NCI-H510A treated with DMSO at 0.1 percent for 48 hours (cell line): ENCODE data around the gene MC3R.
A peak's percentile ranks its signal among the peaks of the same experiment; 100 is the strongest.
"Not testable (repeated sequence)": the region's sequence is repeated elsewhere in the genome, so short reads cannot be mapped to it uniquely, and the experiment has no call there.

ENCODE experiments used
- DNase-seq: peaks from one replicate; lab custom pipeline; 2025; lab: John Stamatoyannopoulos, UW

The MC3R gene

DNA sequence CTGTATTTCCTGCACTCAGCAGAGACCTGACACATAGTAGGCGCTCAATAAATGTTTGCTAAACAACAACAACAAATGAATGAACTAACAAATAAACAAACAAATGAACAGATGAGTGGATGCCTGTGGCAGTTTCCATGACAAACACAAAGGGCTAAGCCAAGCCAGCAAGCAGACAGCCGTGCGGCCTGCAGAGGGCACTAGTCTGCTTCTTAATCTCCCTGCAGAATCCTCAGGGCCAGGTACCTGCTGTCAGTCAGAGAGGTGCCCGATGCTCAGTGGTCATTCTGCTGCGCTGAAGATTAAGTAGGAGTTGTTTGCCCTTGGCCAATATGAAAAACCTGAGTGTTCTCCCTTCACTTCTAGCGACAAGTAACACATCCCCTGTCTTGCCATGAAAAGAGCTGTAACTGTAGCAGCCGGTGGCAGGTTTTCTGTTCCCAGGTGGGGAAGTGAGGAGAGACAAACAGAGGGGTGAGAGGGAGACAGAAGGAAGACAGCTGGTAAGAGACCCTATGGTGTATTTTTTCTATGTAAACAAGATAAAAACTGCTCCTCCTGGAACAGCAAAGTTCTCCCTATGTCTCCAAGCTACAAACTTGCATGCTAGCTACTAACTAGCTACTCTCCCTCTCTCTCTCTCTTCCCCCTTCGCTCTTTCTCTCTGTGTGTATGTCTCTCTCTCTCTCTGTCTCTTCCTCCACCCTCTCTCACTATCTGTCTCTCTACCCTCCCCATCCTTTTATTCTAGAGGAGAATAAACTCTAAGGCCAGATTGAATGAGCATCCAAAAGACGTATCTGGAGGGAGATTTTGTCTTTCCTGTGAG, at the start of gene MC3R:
Gene MC3R (plus strand): TSS at position 779 of the 829 bp plus-strand sequence. CDS start 112 bp downstream, outside the sequence.
- peak; percentile 2 for DNase-seq

DNA sequence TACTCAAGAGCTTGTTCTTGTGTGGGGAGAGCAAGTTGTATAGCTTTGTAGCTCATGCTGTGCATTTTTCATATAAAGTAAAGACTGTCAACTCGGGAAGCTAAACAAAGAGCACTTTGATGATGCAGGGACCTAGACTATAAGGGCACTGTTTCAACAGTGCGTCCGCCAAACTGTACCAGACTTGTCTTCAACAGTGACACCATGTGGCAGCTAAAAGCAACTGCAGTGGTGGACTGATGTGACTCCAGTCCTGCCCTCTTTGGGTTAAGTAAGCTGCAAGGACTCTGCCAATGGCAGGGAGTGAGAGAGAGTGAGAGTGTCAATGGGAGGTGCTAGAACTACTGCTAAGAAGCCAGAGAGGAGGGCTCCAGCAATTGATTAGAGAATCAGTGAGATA, 48.1 kb upstream of the MC3R start:
- no peak for DNase-seq

DNA sequence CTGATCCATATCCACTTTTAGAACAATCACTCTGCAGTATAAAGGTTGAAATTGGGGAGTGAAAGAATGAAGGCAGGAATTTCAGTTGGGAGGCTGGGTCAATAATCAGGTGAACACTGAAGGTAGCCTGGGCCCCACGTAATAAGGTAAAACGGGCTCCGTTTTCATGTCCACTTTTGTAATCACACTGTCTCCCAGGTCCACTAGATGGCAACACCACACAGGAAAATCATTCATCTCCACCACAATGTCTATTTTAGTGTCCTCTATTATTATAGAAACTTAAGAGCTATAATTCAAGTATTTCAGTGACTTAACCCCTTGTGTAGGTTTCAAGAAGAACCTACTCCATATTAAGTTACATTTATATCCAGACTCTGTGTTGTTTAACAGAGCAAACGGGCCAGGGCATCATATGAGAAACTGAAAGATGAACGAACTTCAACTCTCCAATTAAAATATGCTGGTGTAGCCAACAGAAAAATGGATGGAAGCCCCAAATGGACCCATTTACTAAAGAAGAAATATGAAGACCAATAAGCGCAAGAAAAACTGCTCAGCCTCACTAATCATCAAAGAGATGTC, 45.9 kb upstream of the MC3R start:
- DNase-seq = no peak

DNA sequence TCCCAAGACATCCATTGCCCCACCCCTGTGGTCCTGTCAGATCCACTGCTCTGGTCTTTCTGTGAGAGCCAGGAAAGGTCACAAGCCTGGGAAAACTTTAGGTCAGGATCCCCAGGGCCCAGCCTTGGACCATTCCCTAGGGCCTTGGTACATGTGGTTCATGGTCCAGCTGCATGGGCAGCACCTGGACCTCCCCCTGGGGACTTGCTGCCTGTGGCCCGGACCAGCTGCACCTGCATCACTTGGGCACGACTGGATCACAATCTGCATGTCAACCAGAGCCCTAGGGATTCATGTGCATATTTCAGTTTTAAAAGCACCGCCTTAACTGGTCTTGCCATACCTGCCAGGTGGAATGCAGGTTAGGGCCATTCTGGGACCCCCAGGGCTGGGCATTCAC, 44.3 kb upstream of the MC3R start:
- no peak for DNase-seq

DNA sequence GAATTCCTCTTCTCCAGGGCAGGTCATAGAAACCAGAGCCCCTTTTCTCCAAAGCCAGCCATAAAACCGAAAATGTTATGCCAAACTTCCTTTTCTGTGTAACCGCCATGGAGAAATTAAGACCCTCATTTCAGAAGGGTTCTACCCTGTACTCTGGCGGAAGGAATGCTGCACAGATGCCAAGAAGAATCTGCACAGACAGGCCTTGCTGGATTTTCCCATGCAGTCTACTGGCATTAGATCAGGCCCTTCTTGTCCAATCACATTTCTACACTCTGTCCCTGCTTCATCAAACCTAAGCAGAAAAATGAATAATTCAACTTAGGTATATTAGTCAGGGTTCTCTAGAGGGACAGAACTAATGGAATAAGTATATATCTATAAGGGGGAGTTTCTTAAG, 43.2 kb upstream of the MC3R start:
- no peak for DNase-seq

DNA sequence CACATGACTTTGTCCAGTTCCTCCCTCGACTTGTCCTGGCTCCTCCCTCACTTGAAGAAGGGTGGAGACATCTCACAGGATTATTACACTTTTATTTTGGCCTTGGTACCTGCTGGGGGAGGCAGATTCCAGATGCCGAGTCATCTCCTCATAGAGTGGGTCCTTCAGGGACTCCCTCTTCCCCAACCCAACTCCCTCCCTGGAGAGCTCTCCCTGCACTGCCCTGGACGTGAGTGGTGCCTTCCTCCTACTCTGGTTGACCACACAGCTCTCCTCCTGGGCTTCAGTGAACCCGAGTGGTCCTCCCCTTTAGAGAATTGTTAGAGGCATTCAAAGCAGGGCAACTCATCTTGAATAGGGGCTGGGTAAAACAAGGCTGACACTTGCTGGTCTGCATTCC, 40.9 kb upstream of the MC3R start:
- no peak for DNase-seq

DNA sequence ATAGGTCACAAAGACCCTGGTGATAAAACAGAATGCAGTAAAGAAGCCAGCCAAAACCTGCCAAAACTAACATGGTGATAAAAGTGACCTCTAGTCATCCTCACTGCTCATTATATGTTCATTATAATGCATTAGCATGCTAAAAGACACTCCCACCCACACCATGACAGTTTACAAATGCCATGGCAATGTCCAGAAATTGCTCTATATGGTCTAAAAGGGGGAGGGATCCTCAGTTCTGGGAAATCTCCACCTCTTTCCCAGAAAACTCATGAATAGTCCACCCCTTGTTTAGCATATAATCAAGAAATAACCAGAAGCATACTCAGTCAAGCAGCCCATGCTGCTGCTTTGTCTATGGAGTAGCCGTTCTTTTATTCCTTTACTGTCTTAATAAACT, 40.4 kb upstream of the MC3R start:
- no peak for DNase-seq

DNA sequence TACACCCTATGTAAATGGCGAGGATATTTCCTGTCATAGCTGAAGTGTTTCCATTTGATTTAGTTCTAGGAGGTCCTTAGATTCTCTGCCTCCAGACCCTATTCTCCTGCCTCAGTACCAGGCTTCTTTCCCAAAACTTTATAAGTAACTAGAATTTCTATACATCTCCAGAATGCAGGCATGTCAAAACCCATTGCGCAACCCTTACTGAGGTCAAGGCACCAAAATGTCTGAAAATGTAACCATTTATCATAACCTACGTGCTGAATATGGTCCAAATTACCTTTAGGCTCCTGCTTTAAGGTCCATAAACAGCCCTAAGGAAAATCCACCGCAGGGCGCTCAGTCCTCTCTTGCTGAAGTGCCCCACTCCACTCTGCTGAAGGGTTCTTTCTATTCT, 37.5 kb upstream of the MC3R start:
- DNase-seq = no peak

DNA sequence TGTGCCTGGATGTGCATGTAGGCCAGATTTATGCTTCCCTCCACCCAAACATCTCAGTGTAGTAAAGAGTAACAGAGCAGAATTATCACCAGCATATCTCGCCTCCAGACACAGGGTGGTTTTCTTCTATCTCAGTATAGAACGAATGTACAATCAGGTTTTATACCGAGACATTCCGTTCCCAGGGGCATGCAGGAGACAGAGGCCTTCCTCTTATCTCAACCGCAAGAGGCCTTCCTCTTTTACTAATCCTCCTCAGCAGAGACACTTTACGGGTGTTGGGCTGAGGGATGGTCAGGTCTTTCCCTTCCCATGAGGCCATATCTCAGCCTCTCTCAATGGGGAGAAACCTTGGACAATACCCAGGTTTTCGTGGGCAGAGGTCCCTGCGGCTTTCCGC, 36.4 kb upstream of the MC3R start:
- DNase-seq = no peak

DNA sequence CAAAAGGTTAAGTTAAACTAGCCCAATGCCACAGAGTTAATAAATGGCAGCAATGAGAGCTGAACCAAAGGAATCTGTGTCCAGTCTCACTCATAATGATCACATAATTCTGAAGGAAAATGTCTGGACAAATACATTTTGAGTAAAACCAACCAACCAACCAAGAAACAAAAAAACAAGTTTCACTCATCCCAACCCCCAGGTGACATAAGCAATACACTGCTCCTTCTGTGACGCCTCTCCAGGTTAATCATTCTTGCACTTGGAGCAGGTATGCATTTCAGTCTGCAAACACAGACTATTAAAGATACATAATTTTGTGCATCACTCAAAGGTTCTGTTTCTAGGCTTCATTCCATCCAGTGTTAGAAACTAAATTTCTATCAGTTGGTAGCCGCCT, 35.2 kb upstream of the MC3R start:
- DNase-seq = no peak

DNA sequence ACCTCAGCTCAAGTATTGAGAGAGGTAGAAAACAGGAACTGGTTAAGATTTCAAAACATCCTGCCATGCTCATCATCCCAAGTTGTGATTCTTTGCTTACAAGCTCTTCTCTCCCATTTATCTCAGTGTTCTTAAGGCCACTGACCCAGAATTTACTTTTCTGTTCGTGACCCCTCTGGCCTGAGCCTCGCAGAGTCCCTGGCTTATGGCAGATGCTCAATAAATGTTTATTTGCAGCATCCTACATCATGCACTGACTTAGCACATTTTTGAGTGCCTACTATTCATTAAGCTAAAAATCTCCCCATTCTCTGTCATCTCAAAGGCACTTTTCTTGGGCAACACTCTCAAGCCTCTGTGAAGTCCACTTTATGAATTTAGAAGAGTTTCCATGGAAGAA, 33.4 kb upstream of the MC3R start:
- DNase-seq = no peak

DNA sequence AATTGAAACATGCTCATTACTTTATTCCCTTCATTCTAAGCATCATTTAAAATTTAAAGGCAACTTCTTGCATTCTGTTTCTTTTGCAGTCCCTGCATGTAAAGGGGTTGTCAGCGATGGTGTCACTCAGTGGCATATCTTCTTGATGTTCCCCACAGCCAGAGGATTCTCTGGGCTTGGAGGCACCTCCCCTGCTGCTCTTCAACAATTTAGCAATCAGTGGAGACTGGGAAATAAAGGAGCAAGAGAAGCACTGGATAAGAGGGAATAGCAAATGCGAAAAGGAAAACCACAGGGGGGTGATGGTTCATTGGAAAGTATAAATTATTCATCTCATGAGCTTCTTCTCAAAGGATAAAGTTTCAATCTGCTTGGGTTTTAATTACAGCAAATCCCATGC, 30.7 kb upstream of the MC3R start:
- DNase-seq = no peak

DNA sequence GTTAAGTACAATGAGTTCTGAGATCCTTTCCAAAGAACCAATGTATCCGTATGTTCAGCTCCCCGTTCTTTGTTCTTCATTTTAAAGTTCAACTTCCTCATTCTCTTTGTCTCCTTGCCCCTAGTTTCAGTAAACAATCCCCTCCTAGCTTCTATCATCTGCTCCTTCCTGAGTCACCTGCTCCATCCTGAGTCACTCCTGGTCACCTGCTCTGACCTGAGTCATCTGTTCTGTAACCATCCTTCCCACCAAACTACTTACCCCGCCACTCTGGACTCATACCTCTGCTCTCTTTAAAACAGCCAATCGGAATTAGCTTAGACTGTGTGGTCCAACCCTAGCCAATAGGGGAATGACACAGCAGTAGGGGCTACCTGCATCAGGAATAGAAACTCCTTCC, 27.3 kb upstream of the MC3R start:
- DNase-seq = not testable (repeated sequence)

DNA sequence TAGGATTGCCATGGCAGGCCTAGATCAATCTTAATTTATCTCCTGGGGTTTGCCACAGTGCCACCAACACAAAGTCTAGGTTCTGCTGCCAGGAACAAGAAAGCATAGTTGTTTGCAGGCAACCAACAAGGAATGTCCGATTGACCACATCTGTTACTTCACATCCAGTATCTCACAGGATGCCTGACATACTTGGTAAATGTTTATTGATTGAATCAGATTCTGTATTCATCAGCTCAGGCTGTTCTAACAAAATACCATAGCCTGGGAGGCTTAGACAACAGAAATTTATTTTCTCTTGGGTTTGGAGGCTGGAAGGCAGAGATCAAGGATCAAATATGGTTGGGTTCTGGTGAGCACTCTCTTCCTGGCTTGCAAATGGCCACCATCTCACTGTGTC, 26.3 kb upstream of the MC3R start:
- DNase-seq = no peak

DNA sequence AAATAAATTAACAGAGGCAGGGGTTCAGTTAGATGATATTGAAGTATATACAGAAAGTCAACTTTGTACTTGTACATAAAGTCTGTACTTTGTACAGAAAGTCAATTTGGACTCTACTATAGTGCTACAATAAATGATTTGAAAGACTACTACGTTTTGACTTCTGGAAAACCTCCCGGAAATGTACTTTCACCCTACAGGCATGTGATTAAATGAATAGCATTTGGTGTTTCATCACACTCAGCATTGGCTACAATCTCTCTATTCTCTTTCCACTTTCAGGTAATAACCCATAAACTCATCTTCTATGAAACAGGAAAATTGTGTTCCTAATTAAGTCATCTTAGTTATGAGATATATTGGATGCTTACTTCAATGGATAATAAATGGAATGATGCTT, 25.6 kb upstream of the MC3R start:
- no peak for DNase-seq

DNA sequence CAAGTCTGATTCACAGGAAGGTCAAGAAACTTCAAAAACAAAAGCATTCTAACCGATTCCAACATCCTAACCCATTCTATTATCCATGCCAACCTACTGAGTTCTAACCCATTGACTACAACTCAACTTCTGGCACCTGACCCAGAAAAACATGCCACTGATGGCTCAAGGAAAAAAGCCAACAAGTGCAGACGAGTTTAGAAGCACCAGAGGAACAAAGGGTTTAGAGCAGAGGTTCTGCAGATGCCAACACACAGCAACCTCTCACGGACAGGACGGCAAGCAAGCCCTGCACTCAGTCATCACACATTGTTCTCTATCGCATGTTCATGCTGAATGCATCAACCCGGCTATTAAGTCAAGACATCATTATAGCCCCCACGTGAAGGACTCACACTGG, 25.2 kb upstream of the MC3R start:
- no peak for DNase-seq

DNA sequence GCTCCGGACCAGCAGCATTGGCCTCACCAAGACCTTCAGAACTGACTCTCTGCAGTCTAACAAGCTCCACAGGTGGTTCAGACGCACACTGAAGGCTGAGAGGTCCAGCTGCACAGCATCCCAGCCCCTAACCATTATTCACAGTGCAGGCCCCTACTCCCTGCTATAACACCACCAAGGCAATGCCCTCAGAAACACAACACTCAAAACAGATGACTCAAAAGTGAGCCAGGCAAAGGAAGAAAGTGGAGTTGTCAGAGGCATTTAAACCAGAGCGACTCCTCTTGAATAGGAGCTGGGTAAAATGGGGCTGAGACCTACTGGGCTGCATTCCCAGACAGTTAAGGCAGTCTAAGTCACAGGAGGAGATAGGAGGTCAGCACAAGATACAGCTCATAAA, 20.5 kb upstream of the MC3R start:
- no peak for DNase-seq

DNA sequence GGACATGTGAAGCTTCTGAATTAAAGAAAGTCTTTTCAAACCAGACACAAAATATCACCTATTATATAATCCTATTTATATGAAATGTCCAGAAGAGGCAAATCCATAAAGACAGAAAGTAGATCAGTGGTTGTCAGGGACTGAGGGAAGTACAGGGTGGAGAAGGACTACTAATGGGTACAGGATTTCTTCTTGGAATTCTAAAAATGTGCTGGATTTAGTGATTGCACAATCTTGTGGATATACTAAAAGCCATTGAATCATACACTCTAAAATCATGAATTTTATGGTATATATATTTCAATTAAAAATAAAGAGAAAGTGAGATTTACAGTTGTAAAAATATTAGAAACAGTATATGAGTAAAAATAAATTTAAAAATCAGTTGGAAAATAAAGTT, 18.7 kb upstream of the MC3R start:
- no peak for DNase-seq

DNA sequence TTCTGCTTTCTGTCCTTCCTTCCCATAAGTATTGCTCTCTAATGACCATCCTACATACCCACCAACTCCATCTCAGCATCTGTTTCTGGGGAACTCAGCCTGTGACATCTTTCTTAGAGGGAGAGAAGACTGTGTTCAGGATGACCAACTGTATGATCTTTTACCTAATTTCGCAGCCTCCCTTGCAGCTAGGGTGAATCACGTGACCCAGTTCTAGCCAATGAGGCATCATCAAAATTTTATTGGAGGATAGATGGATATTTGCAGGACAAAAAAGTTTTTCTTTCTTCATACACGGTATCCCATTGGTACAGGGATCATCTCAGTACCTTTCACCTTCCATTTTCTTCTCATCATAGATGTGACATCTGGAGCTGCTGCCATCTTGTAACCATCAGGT, 14.4 kb upstream of the MC3R start:
- no peak for DNase-seq

DNA sequence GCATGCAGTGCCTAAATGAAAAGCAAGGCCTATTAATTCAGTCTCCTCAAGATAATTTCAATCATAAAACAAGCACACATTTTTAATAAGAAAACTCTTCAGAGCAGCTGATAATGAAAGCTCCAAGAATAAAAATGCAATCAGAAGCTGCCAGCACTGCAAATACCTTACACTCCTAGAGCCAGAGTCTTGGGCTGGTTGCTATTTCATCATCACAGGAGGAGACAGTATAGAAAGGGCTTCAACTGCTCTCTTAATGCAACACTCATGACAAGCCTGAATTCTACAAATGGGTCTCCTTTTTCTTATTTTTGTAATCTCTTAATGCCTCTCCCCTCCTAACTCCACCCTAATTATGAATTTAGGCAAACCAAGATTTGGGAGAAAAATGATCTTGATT, 11.2 kb upstream of the MC3R start:
- no peak for DNase-seq

DNA sequence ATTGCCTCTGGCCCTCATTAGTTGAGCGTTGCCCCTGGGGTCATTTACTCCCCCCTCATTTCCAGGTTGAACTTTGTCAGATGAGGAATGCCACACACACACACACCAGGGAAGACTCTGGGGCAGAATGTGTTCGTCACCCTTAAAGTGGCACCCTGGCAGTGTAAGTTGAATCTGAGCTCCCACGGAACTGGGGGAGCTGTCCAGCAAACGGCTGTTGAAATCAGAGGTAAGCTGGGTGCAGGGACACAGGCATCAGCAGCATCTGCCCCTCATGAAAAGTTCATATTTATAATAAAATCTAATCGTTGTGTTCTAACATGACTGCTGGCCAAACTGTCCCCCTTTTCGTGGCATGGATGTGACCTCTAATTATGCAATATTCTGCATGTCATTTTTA, 4.3 kb upstream of the MC3R start:
- no peak for DNase-seq

DNA sequence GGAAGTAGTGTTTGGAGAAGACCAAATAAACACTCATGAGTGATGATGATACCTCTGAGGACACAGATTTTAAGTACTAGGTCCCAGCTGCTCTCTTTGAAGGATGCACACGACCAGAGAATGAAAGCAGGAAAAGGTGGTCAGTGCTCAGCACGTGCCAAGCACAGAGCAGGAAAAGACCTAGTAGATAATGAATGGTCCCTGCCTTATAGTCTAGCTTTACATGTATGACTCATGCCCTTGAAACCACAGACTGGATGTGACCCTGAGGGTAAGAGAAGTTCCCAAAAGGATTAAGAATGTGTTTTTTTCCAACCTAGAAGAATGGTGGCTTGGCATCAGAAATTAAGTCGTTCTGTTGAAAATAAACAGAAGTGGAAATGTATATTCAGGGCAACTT, 2.8 kb upstream of the MC3R start:
- no peak for DNase-seq

DNA sequence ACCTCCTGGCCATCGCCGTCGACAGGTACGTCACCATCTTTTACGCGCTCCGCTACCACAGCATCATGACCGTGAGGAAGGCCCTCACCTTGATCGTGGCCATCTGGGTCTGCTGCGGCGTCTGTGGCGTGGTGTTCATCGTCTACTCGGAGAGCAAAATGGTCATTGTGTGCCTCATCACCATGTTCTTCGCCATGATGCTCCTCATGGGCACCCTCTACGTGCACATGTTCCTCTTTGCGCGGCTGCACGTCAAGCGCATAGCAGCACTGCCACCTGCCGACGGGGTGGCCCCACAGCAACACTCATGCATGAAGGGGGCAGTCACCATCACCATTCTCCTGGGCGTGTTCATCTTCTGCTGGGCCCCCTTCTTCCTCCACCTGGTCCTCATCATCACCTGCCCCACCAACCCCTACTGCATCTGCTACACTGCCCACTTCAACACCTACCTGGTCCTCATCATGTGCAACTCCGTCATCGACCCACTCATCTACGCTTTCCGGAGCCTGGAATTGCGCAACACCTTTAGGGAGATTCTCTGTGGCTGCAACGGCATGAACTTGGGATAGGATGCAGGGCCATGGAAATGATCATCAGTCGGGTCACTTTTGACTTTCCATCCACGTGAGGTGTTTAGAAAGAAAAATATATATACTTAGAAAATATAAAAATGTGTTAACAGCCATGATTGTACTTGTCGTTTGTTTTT, 868 bp downstream of the MC3R start:
- DNase-seq = no peak
